ENCODE measurements around the gene CDK18.

Gene CDK18

GRCh38 chr1:205494115-205494514, 10.4 kb upstream of the CDK18 start:
- Histone ChIP-seq H3K27me3 (peaks cover 0 to 5% (median 0%) of the 10 kb centered on the region in 11 experiments; a peak in 1 of 22 replicates), H3K9me3 (replicated peaks in 1 of 11) (no peaks in the 10 kb centered on the region), H3K27ac (no peak overlapping the region), H3K4me1 (peaks cover 18 to 26% (median 23%) of the 10 kb centered on the region in 10 experiments), H3K4me3 (no peak overlapping the region), H3K36me3 (no peaks in the 10 kb centered on the region), H4K20me1 (peaks cover 0 to 19% (median 0%) of the 10 kb centered on the region in 11 experiments; a peak in 4 of 22 replicates), H3K9ac (no peak overlapping the region), H3K4me2 (peak overlapping the region in 5 of 11 experiments; percentile 70 to 88 (median 82); a peak in 10 of 22 replicates)
- TF ChIP-seq Cebpa-rat (IDR thresholded peaks at IDR 0.05), result no peak

DNA sequence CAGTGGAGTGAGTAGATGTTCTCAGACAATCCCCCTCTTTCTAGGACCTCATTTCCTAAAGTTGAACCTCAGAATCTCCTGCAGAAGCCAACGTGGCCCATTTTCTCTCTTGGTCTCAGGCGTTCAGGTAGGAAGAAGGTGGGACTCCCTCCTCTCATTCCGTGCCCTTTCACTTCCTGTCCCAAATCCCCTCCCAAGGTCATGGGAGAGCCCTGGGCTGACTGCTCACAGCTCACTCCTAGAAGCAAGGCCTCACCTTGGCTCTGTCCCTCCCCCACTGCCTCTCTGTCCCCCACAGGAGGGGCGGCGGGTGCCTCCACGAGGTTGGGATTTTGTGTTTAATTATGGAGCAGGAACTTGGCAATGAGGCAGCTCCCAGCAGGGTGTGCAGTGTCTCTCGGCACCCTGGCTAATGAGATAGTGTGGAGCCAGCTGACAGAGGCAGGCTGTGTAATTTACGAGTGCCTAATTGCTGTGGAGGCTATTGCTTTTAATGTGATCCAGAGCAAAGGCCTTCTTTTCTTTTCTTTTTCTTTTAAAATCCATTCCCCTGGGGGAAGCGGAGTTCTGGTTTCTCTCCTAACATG, 9.1 kb upstream of the CDK18 start:
- H3K9ac ChIP-seq, result no peak overlapping the region
- H3K4me2 ChIP-seq, result no peak overlapping the region

DNA sequence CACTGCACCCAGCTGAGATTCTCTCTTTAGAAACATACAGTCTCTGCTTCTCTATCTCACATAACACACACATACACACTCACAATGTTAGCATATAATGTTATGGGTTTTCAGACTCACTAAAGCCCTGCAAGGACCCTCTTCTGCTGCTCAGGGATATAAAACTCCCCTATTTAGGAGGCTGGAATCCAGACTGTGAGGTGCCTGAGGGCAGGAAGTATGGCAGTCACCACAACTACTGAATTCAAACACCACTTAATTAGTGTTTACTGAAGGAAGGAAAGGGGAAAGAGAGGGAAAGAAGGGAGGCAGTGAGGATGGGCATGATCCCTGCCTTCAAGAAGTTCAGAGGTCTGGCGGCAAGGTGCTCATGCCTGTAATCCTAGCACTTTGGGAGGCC, 7.8 kb upstream of the CDK18 start:
- H3K27me3 ChIP-seq, result no peaks in the 10 kb centered on the region

More for the DNA sequence above, 9.1 kb upstream of the CDK18 start:
- H3K27me3 ChIP-seq, result no peaks in the 10 kb centered on the region
- H4K20me1 ChIP-seq, result peaks cover 0 to 12% (median 0%) of the 10 kb centered on the region in 11 experiments; a peak in 4 of 22 replicates
- H3K9me3 ChIP-seq (replicated peaks in 1 of 11), result no peaks in the 10 kb centered on the region
- no peaks in the 10 kb centered on the region for H3K36me3 ChIP-seq
- peaks cover 18 to 29% (median 23%) of the 10 kb centered on the region in 10 experiments for H3K4me1 ChIP-seq
- TF ChIP-seq Cebpa-rat (IDR thresholded peaks at IDR 0.05), result no peak
- H3K4me3 ChIP-seq, result no peak overlapping the region
- H3K27ac ChIP-seq, result no peak overlapping the region

GRCh38 chr1:205497351-205497750, 7.1 kb upstream of the CDK18 start:
- H3K4me2 ChIP-seq, result no peak overlapping the region
- no peak for TF ChIP-seq Cebpa-rat (IDR thresholded peaks at IDR 0.05)
- H3K9me3 ChIP-seq (replicated peaks in 1 of 11), result no peaks in the 10 kb centered on the region
- H3K9ac ChIP-seq, result no peak overlapping the region
- no peak overlapping the region for H3K4me3 ChIP-seq
- H4K20me1 ChIP-seq, result peaks cover 0 to 12% (median 0%) of the 10 kb centered on the region in 11 experiments; a peak in 4 of 22 replicates
- H3K4me1 ChIP-seq, result peaks cover 11 to 33% (median 24%) of the 10 kb centered on the region in 10 experiments
- no peak overlapping the region for H3K27ac ChIP-seq
- no peaks in the 10 kb centered on the region for H3K36me3 ChIP-seq
- H3K27me3 ChIP-seq, result no peaks in the 10 kb centered on the region

More for the DNA sequence above, 7.8 kb upstream of the CDK18 start:
- H3K27ac ChIP-seq, result no peak overlapping the region
- no peak overlapping the region for H3K9ac ChIP-seq
- H3K4me3 ChIP-seq, result no peak overlapping the region
- no peak overlapping the region for H3K4me2 ChIP-seq
- H4K20me1 ChIP-seq, result peaks cover 0 to 12% (median 0%) of the 10 kb centered on the region in 11 experiments; a peak in 4 of 22 replicates
- no peaks in the 10 kb centered on the region for H3K36me3 ChIP-seq
- H3K9me3 ChIP-seq (replicated peaks in 1 of 11), result no peaks in the 10 kb centered on the region
- TF ChIP-seq Cebpa-rat (IDR thresholded peaks at IDR 0.05), result no peak
- peaks cover 18 to 39% (median 28%) of the 10 kb centered on the region in 10 experiments for H3K4me1 ChIP-seq

DNA sequence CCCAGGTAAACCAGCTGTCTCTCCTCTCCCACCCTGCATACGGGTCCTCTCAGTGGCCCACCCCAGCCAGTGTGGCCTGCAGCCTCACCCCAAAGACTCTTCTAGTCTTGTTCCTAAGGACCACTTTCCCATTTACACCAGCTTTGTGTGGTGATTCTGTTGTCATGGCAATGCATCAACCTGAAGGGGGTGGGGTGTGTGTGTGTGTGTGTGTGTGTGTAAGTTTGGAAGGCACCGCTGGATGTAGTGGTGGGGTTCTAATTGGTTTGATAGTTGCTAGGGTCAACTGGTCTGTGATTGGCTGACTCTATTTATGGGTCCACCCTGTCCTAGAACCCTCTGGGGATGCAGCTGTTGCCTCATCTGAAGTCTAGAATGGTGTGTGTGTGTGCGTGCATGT, 4.7 kb upstream of the CDK18 start:
- Histone ChIP-seq H3K36me3 (no peaks in the 10 kb centered on the region), H3K4me2 (no peak overlapping the region), H3K27me3 (no peaks in the 10 kb centered on the region), H3K4me3 (no peak overlapping the region), H3K9ac (no peak overlapping the region), H3K9me3 (replicated peaks in 1 of 11) (no peaks in the 10 kb centered on the region), H3K4me1 (peaks cover 6 to 23% (median 15%) of the 10 kb centered on the region in 10 experiments), H4K20me1 (no peaks in the 10 kb centered on the region), H3K27ac (no peak overlapping the region)
- TF ChIP-seq Cebpa-rat (IDR thresholded peaks at IDR 0.05), result no peak

- Histone ChIP-seq H3K4me1 (peaks cover 12 to 31% (median 23%) of the 10 kb centered on the region in 10 experiments), H3K36me3 (no peaks in the 10 kb centered on the region), H3K27me3 (no peaks in the 10 kb centered on the region), H4K20me1 (peaks cover 0 to under 1% (median 0%) of the 10 kb centered on the region in 11 experiments; a peak in 5 of 22 replicates), H3K4me3 (no peak overlapping the region), H3K9me3 (replicated peaks in 1 of 11) (no peaks in the 10 kb centered on the region), H3K4me2 (peak overlapping the region in 5 of 11 experiments; percentile 5 to 41 (median 11); a peak in 3 of 22 replicates), H3K27ac (no peak overlapping the region), H3K9ac (no peak overlapping the region)
- no peak for TF ChIP-seq Cebpa-rat (IDR thresholded peaks at IDR 0.05)
Measured at GRCh38 chr1:205500240-205501233, 3.9 kb upstream of the CDK18 start.

GRCh38 chr1:205502111-205502810, 2.2 kb upstream of the CDK18 start:
- Histone ChIP-seq H3K4me2 (no peak overlapping the region), H3K4me3 (no peak overlapping the region), H3K9me3 (replicated peaks in 1 of 11) (no peaks in the 10 kb centered on the region), H3K27me3 (no peaks in the 10 kb centered on the region), H3K4me1 (peaks cover 17 to 48% (median 38%) of the 10 kb centered on the region in 10 experiments), H3K27ac (no peak overlapping the region), H3K9ac (no peak overlapping the region), H3K36me3 (no peaks in the 10 kb centered on the region), H4K20me1 (peaks cover 0 to 16% (median 9%) of the 10 kb centered on the region in 11 experiments; a peak in 11 of 22 replicates)
- TF ChIP-seq Cebpa-rat (IDR thresholded peaks at IDR 0.05), result no peak

DNA sequence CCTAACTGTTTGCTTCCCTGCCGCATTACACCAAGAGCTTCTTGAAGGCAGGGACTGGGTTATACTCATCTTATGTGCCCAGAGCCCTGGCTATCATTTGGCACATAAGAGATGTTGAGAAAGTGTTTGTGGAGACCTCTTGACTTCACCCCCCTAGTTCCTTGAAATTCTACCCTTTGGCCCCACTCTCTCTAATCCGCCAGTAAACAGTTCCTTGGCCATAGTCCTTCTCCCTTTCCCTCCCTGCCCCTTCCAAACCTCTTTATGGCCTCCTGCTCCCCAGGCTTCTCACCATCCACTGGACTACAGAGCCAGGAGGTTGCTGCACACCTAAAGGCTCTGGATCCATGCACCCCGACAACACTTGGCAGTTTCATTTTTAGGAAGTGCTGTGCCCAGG, 1.5 kb upstream of the CDK18 start:
- no peak overlapping the region for H3K4me3 ChIP-seq
- H3K27ac ChIP-seq, result no peak overlapping the region
- peaks cover 17 to 54% (median 38%) of the 10 kb centered on the region in 10 experiments for H3K4me1 ChIP-seq
- H3K9me3 ChIP-seq (replicated peaks in 1 of 11), result no peaks in the 10 kb centered on the region
- H3K36me3 ChIP-seq, result no peaks in the 10 kb centered on the region
- no peak overlapping the region for H3K9ac ChIP-seq
- no peak for TF ChIP-seq Cebpa-rat (IDR thresholded peaks at IDR 0.05)
- H3K4me2 ChIP-seq, result 0 out of 22 replicates have a peak overlapping the region, but pooled peaks of 1 of the 11 experiments have one; percentile 96
- H4K20me1 ChIP-seq, result peaks cover 0 to 21% (median 12%) of the 10 kb centered on the region in 11 experiments; a peak in 12 of 22 replicates
- H3K27me3 ChIP-seq, result no peaks in the 10 kb centered on the region
